ENCODE results near the gene OR7C2. TPM values are rescaled to one million over a fixed set of nuclear protein-coding genes. Genes with fewer than 3 reads are reported as not detected.

Gene OR7C2
- total RNA-seq = not detected
- polyA plus RNA-seq (ENCODE audit: insufficient read length in 6 of 6) = not detected
- long read RNA-seq, donor 1 = 0 reads
- long read RNA-seq, donor 2 = 0 reads
- long read RNA-seq, donor 3 = 0 reads
- long read RNA-seq, donor 4 = 0 reads
- long read RNA-seq, donor 5 = 0 reads
- long read RNA-seq, donor 6 = 0 reads
- long read RNA-seq, donor 7 = 0 reads
- long read RNA-seq, donor 8 = 0 reads
- long read RNA-seq, donor 9 = 0 reads
- long read RNA-seq, donor 10 = 0 reads
- long read RNA-seq, donor 11 = 0 reads
- long read RNA-seq, donor 12 = 0 reads

- Histone ChIP-seq H3K27ac (no peak within 1 kb of the TSS), H3K36me3 (no peaks in the 10 kb centered on the region), H3K27me3 (peaks cover 0 to 14% of the 10 kb centered on the region in 2 donors), H3K4me1 (no peaks in the 10 kb centered on the region), H3K4me3 (no peak within 1 kb of the TSS), H3K9me3 (no peaks in the 10 kb centered on the region)
- DNase-seq (no peak), ATAC-seq (no peak)
- no peak for TF ChIP-seq CTCF (IDR thresholded peaks at IDR 0.05)
- intact Hi-C loops (cut with DNase I) = no loop called here
These were observed at the start of gene OR7C2 for GRCh38 chr19:14941189-14941588. Gene OR7C2, plus strand, starts transcription at chr19:14941489. Its CDS starts 0 bp downstream, at chr19:14941489.

- ATAC-seq (no peak), DNase-seq (no peak)
- Histone ChIP-seq H3K27me3 (peaks cover 0 to 26% of the 10 kb centered on the region in 2 donors), H3K27ac (no peak overlapping the region), H3K9me3 (no peaks in the 10 kb centered on the region), H3K4me1 (no peaks in the 10 kb centered on the region), H3K36me3 (no peaks in the 10 kb centered on the region), H3K4me3 (no peak overlapping the region)
- intact Hi-C loops (cut with DNase I) = no loop called here
- TF ChIP-seq CTCF (IDR thresholded peaks at IDR 0.05) = no peak
These were observed 39.5 kb upstream of the OR7C2 start for GRCh38 chr19:14901675-14902260.

- Histone ChIP-seq H3K4me1 (no peaks in the 10 kb centered on the region), H3K4me3 (no peak overlapping the region), H3K27ac (no peak overlapping the region), H3K27me3 (peaks cover 0 to 4% of the 10 kb centered on the region in 2 donors), H3K36me3 (no peaks in the 10 kb centered on the region), H3K9me3 (no peaks in the 10 kb centered on the region)
- ATAC-seq = no peak
- TF ChIP-seq CTCF (IDR thresholded peaks at IDR 0.05) = no peak
- intact Hi-C loops (cut with DNase I) = no loop called here
- no peak for DNase-seq
These were observed 34.6 kb upstream of the OR7C2 start for GRCh38 chr19:14906711-14907110.

GRCh38 chr19:14915116-14915515, 26.2 kb upstream of the OR7C2 start:
- no peaks in the 10 kb centered on the region for H3K36me3 ChIP-seq
- no peaks in the 10 kb centered on the region for H3K4me1 ChIP-seq
- no peaks in the 10 kb centered on the region for H3K9me3 ChIP-seq
- no peak for TF ChIP-seq CTCF (IDR thresholded peaks at IDR 0.05)
- peaks cover 0 to 26% of the 10 kb centered on the region in 2 donors for H3K27me3 ChIP-seq
- H3K4me3 ChIP-seq = no peak overlapping the region
- ATAC-seq = no peak
- H3K27ac ChIP-seq = no peak overlapping the region
- intact Hi-C loops (cut with DNase I) = no loop called here
- no peak for DNase-seq

GRCh38 chr19:14916848-14917247, 24.4 kb upstream of the OR7C2 start:
- DNase-seq = no peak
- TF ChIP-seq CTCF (IDR thresholded peaks at IDR 0.05) = no peak
- no peak overlapping the region for H3K4me3 ChIP-seq
- no peak overlapping the region for H3K27ac ChIP-seq
- H3K27me3 ChIP-seq = peaks cover 0 to 31% of the 10 kb centered on the region in 2 donors
- ATAC-seq = no peak
- H3K36me3 ChIP-seq = no peaks in the 10 kb centered on the region
- H3K4me1 ChIP-seq = no peaks in the 10 kb centered on the region
- no peaks in the 10 kb centered on the region for H3K9me3 ChIP-seq
- intact Hi-C loops (cut with DNase I) = no loop called here
